HFFc6 (cell line): ENCODE results near the gene GMPR2. TPM values are rescaled to one million over a fixed set of nuclear protein-coding genes. Genes with fewer than 3 reads are reported as not detected.

ENCODE experiments used
- DNase-seq: peaks from one replicate; pipeline ENCODE4 v3.0.0-alpha.2; 2018
- H3K27ac Mint-ChIP-seq: 2 replicates; pipeline ENCODE4 v1.8.0; 2020; ENCODE audit warnings: mild to moderate bottlenecking, mixed read lengths
- H3K27me3 Mint-ChIP-seq: 2 replicates; pipeline ENCODE4 v1.8.0; 2021; ENCODE audit warnings: mild to moderate bottlenecking, moderate library complexity, mixed read lengths; ENCODE audit not compliant: insufficient read depth
- H3K36me3 Mint-ChIP-seq: 2 replicates; pipeline ENCODE4 v1.8.0; 2021; ENCODE audit warnings: low read depth, mixed read lengths
- H3K4me1 Mint-ChIP-seq: 2 replicates; pipeline ENCODE4 v1.8.0; 2020; ENCODE audit warnings: low read depth, mixed read lengths
- H3K4me3 Mint-ChIP-seq: 2 replicates; pipeline ENCODE4 v1.8.0; 2020; ENCODE audit warnings: mild to moderate bottlenecking, moderate library complexity, mixed read lengths
- H3K9me3 Mint-ChIP-seq: 2 replicates; pipeline ENCODE4 v1.8.0; 2020; ENCODE audit warnings: mild to moderate bottlenecking, mixed read lengths
- CTCF ChIP-seq: fragments of 200-600 bp; sonication (generic); IDR thresholded peaks from 2 replicates; pipeline ENCODE4 v1.5.0; 2021; ENCODE audit warnings: antibody characterized with exemption, mild to moderate bottlenecking
- total RNA-seq, 6 experiments: library from RNA; stranded (reverse); fragmentation: NEBNext Ultra II Directional; extraction: Animal tissue kit (Norgen Biotek cat#: 25700); gene quantifications; 2 replicates in 1 of 6; 3 replicates in 5 of 6; pipeline ENCODE4 v1.2.3, GENCODE V29; 2021

GMPR2 gene
- total RNA-seq, 6 experiments from 2014 or later = 70.6 to 76.7 (median 73.6) TPM

DNA sequence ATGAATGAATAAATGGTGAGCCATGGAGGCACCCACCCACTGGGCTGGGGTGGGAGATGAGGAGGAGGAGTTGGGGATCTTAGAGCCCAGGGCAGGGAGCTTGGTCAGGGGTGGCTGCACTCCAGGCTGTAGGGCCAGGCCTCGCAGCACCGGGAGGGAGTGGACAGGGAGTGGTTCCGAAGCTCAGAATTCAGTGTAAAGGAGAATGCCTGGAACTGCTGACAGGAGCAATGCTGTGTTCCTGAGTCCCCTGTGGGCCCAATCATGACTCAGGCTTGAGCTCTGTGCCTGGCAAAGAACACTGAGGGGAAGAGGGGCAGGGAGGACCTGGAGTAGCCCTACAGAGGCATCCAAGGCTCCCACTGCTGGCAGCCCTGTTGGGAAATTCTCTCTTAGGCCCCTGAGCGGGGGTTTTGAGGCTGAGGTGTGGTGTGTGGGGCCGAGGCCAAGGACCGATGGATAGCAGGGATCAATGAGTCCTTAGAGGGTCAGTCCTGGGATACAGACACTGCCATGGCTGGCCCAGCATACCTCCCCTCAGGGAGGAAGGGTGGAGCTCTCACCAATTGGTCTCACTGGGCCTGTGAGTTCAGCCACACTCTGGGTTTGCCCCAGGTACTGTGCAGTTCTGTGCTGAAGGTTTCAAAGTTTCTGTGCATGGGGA is 48.2 kb downstream of the GMPR2 start:
- H3K27ac Mint-ChIP-seq = no peak overlapping the region

DNA sequence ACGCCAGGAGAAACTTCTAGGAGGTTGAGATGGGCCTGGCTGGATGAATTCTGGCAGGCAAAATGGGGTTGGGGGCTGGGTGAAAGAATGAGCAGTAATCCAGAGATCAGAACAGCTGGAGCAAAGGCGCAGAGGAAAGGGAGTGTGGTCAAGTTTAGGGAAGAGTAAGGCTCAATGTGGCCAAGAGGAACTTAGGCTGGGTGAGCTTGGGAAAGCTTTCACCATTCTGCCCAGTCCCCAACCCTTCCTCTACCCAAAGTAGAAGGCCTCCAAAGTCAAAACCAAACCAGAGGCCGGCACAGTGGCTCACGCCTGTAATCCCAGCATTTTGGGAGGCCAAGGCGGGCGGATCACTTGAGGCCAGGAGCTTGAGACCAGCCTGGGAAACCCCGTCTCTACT is 48.9 kb downstream of the GMPR2 start:
- Mint-ChIP-seq H3K27ac (no peak overlapping the region), H3K9me3 (no peaks in the 10 kb centered on the region), H3K27me3 (no peaks in the 10 kb centered on the region; the same call in 1 of the 2 replicates), H3K36me3 (no peaks in the 10 kb centered on the region), H3K4me3 (no peak overlapping the region), H3K4me1 (peaks cover 31% of the 10 kb centered on the region)
- no peak for DNase-seq
- no peak for TF ChIP-seq CTCF

More for the DNA sequence above, 48.2 kb downstream of the GMPR2 start:
- H3K36me3 Mint-ChIP-seq = no peaks in the 10 kb centered on the region
- no peaks in the 10 kb centered on the region for H3K9me3 Mint-ChIP-seq
- DNase-seq = no peak
- H3K4me3 Mint-ChIP-seq = no peak overlapping the region
- H3K27me3 Mint-ChIP-seq = no peaks in the 10 kb centered on the region; the same call in 1 of the 2 replicates
- no peak for TF ChIP-seq CTCF
- H3K4me1 Mint-ChIP-seq = peaks cover 31% of the 10 kb centered on the region

- H3K27ac Mint-ChIP-seq = no peak overlapping the region
- TF ChIP-seq CTCF = no peak
- H3K4me3 Mint-ChIP-seq = no peak overlapping the region
- peaks cover 31% of the 10 kb centered on the region for H3K4me1 Mint-ChIP-seq
- DNase-seq = no peak
- no peaks in the 10 kb centered on the region for H3K9me3 Mint-ChIP-seq
- no peaks in the 10 kb centered on the region; the same call in 1 of the 2 replicates for H3K27me3 Mint-ChIP-seq
- no peaks in the 10 kb centered on the region for H3K36me3 Mint-ChIP-seq
Measured at GRCh38 chr14:24282736-24283135, 50.0 kb downstream of the GMPR2 start.

GRCh38 chr14:24283796-24284460 is 51.2 kb downstream of the GMPR2 start:
- Mint-ChIP-seq H3K4me3 (no peak overlapping the region), H3K27ac (no peak overlapping the region), H3K36me3 (no peaks in the 10 kb centered on the region), H3K4me1 (peaks cover 23% of the 10 kb centered on the region), H3K9me3 (no peaks in the 10 kb centered on the region), H3K27me3 (no peaks in the 10 kb centered on the region; the same call in 1 of the 2 replicates)
- no peak for TF ChIP-seq CTCF
- DNase-seq = no peak

DNA sequence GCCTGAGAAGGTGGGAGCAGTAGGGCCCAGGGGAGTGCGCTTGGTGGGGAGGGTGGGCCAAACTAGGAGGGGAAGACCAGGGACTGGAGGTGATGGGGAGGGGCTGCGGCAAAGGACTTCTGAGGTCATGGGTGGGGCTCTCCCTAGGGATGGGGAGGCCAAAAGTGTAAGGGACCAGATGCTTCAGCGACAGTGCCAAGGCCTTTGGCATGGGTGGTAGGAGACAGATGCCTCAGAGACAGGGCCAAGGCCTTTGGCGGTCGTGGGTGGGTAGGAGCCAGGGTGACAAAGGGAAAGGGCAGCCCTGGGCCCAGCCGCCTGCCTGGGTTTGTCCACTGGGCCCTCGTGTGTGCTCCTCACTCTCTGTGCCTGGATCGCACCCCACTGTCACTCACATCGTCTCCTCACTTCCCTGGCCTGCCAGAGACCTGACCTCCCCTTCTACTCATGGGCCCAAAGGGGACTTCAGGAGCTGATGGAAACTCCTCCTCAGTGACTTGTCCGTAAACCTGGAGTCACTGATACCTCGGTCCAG is 51.8 kb downstream of the GMPR2 start:
- no peak for DNase-seq
- Mint-ChIP-seq H3K36me3 (no peaks in the 10 kb centered on the region), H3K27ac (no peak overlapping the region), H3K4me3 (no peak overlapping the region), H3K9me3 (no peaks in the 10 kb centered on the region), H3K4me1 (peaks cover 16% of the 10 kb centered on the region; the same call in 1 of the 2 replicates), H3K27me3 (no peaks in the 10 kb centered on the region; the same call in 1 of the 2 replicates)
- TF ChIP-seq CTCF = no peak
